ENCODE results near the gene CD247. TPM values are rescaled to one million over a fixed set of nuclear protein-coding genes. Genes with fewer than 3 reads are reported as not detected.

Gene CD247
- total RNA-seq, 3 donors from 2014 or later (not counting 1 experiment from before 2014, with no cell fraction given) = 1,027 to 1,374 (median 1,309) TPM

DNA sequence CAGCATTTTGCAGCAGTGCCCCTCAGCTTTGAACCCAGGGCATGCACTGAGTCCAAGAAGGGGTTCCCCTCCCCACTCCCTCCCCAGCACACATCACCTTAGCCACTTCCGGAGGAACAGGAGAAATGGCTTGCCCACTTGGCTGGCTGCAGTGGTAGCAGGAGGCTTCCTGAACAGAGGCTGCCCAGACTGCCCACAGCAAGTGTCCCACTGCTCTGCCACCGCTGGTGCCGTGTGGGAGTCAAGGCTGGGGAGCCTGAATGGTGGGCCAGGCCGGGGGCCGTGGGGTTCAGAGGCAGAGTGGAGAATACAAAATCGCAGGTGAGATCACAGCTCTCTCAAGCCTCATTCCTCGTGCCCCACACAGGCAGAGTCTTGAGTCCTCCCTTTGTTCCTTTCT lies 34.5 kb downstream of the CD247 start:
- DNase-seq (peak in 1 of 2 donors; percentile 58), ATAC-seq (peak; percentile 2 to 11 (median 6))
- Histone ChIP-seq H3K27ac (ENCODE audit: low read length) (peak overlapping the region; percentile 97), H3K4me3 (ENCODE audit: low read length) (peak overlapping the region; percentile 16), H3K36me3 (ENCODE audit: control insufficient read depth, insufficient read depth, low read length) (peaks cover 45% of the 10 kb centered on the region), H3K4me1 (ENCODE audit: control insufficient read depth, insufficient read depth, low read length) (peaks cover 96% of the 10 kb centered on the region), H3K9me3 (ENCODE audit: control insufficient read depth, insufficient read depth, low read length) (no peaks in the 10 kb centered on the region), H3K27me3 (ENCODE audit: control insufficient read depth, insufficient read depth, low read length) (no peaks in the 10 kb centered on the region)
- 44% methylated on average over 7 of the region's 7 CpGs for WGBS (ENCODE audit: insufficient coverage)
- Mint-ChIP-seq H3K27ac (peak overlapping the region; percentile 91 to 100), H3K36me3 (peaks cover 17% of the 10 kb centered on the region), H3K9me3 (no peaks in the 10 kb centered on the region), H3K4me3 (peak overlapping the region; percentile 92), H3K27me3 (ENCODE audit: low read depth in 2 of 2) (no peaks in the 10 kb centered on the region), H3K4me1 (peaks cover 97 to 99% of the 10 kb centered on the region in 2 donors)
- intact Hi-C loops (cut with micrococcal nuclease) = loop anchor here (2.0 kb wide), 1 partner anchor 27 kb away; no protein-coding TSS in a partner anchor
- TF ChIP-seq, protein P1, sequence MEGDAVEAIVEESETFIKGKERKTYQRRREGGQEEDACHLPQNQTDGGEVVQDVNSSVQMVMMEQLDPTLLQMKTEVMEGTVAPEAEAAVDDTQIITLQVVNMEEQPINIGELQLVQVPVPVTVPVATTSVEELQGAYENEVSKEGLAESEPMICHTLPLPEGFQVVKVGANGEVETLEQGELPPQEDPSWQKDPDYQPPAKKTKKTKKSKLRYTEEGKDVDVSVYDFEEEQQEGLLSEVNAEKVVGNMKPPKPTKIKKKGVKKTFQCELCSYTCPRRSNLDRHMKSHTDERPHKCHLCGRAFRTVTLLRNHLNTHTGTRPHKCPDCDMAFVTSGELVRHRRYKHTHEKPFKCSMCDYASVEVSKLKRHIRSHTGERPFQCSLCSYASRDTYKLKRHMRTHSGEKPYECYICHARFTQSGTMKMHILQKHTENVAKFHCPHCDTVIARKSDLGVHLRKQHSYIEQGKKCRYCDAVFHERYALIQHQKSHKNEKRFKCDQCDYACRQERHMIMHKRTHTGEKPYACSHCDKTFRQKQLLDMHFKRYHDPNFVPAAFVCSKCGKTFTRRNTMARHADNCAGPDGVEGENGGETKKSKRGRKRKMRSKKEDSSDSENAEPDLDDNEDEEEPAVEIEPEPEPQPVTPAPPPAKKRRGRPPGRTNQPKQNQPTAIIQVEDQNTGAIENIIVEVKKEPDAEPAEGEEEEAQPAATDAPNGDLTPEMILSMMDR (IDR thresholded peaks at IDR 0.05) = no peak

DNA sequence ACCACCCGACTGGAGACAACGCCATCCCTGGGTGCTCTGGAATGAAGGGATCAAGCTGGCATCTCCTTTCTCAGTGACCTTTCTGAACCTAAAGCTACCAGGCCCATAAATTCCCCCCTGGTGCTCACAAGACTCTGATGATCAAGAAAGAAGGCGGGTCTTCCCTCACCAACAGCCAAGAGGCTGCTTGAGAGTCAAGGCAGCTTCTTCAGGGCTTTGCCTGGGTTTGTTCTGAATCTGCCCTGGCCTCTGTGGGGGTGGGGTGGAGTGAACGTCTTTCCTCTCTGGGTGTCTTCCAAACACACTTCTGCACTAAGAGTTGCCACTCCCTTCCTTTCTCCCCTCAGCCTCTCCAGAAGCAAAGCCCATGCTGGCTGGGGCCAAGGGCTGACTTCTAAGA lies 36.1 kb downstream of the CD247 start:
- H3K4me3 Mint-ChIP-seq = peak overlapping the region; percentile 92
- ATAC-seq = peak; percentile 13 to 31 (median 22)
- H3K36me3 Mint-ChIP-seq = peaks cover 19% of the 10 kb centered on the region
- peaks cover 100% of the 10 kb centered on the region in 2 donors for H3K4me1 Mint-ChIP-seq
- H3K27me3 ChIP-seq (ENCODE audit: control insufficient read depth, insufficient read depth, low read length) = no peaks in the 10 kb centered on the region
- no peak overlapping the region for H3K4me3 ChIP-seq (ENCODE audit: low read length)
- TF ChIP-seq, protein P1 (IDR thresholded peaks at IDR 0.05) = no peak
- no peaks in the 10 kb centered on the region for H3K9me3 ChIP-seq (ENCODE audit: control insufficient read depth, insufficient read depth, low read length)
- peak overlapping the region; percentile 97 for H3K27ac ChIP-seq (ENCODE audit: low read length)
- peak overlapping the region; percentile 91 to 100 for H3K27ac Mint-ChIP-seq
- H3K9me3 Mint-ChIP-seq = no peaks in the 10 kb centered on the region
- WGBS (ENCODE audit: insufficient coverage) = 38% methylated on average over 3 of the region's 4 CpGs
- peak in 1 of 2 donors; percentile 76 for DNase-seq
- peaks cover 93% of the 10 kb centered on the region for H3K4me1 ChIP-seq (ENCODE audit: control insufficient read depth, insufficient read depth, low read length)
- intact Hi-C loops (cut with micrococcal nuclease) = loop anchor here (1.0 to 2.0 kb wide), 2 partner anchors 8 to 25 kb away; no protein-coding TSS in a partner anchor
- no peaks in the 10 kb centered on the region for H3K27me3 Mint-ChIP-seq (ENCODE audit: low read depth in 2 of 2)
- peaks cover 48% of the 10 kb centered on the region for H3K36me3 ChIP-seq (ENCODE audit: control insufficient read depth, insufficient read depth, low read length)

DNA sequence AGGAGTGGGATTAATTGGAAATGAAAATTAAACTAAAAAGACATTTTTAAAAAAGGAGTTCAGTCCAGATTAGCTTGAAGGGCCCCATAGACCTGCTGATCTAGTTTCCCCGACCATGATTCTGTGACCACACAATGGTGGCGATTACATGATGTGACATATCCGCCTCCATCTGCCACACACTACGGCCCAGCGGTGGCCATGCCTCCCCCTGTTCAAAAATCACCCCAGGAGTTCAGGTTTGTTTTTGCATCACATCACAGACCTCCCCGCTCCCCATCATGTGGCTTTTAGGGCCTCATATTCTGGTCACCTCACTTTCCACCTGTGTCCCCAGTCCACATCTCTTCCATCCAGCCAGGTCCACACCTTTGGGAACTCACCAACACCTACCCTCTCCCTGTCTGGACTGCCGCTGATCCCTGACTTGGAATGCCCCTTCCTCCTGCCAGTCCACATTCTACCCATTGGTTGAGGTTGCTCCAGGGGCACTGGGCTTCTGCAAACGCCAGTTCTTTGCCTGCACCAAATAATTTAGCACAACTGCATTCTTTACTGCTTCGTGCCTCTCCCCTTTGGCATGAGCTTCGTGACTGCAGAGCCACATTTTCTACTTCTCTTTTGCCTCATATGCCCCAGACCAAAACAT lies 38.9 kb downstream of the CD247 start:
- Mint-ChIP-seq H3K36me3 (peaks cover 24% of the 10 kb centered on the region), H3K27ac (peak overlapping the region; percentile 91 to 100)
- DNase-seq = peak; percentile 57 to 63

More for the DNA sequence above, 38.9 kb downstream of the CD247 start:
- Mint-ChIP-seq H3K4me1 (peaks cover 99 to 100% of the 10 kb centered on the region in 2 donors), H3K9me3 (no peaks in the 10 kb centered on the region), H3K27me3 (ENCODE audit: low read depth in 2 of 2) (no peaks in the 10 kb centered on the region), H3K4me3 (peak overlapping the region; percentile 83)
- intact Hi-C loops (cut with micrococcal nuclease) = loop anchor here (2.0 kb wide), 1 partner anchor 13 kb away; no protein-coding TSS in a partner anchor
- H3K4me1 ChIP-seq (ENCODE audit: control insufficient read depth, insufficient read depth, low read length) = peaks cover 85% of the 10 kb centered on the region
- no peaks in the 10 kb centered on the region for H3K9me3 ChIP-seq (ENCODE audit: control insufficient read depth, insufficient read depth, low read length)
- H3K27ac ChIP-seq (ENCODE audit: low read length) = peak overlapping the region; percentile 97
- H3K27me3 ChIP-seq (ENCODE audit: control insufficient read depth, insufficient read depth, low read length) = no peaks in the 10 kb centered on the region
- 49% methylated on average over 10 of the region's 10 CpGs for WGBS (ENCODE audit: insufficient coverage)
- peaks cover 49% of the 10 kb centered on the region for H3K36me3 ChIP-seq (ENCODE audit: control insufficient read depth, insufficient read depth, low read length)
- H3K4me3 ChIP-seq (ENCODE audit: low read length) = no peak overlapping the region
- TF ChIP-seq, protein P1 (IDR thresholded peaks at IDR 0.05) = no peak
- ATAC-seq = peak; percentile 52 to 69 (median 68)
